GM21576 (cell line): Measurements from ENCODE around the gene KIF5C.

Experiments
- ATAC-seq: cut with Tn5 transposase; IDR thresholded peaks from one replicate; pipeline ENCODE4 v1.9.1; 2021; ENCODE audit warnings: mild to moderate bottlenecking, moderate library complexity; ENCODE audit not compliant: unreplicated experiment

Gene KIF5C

DNA sequence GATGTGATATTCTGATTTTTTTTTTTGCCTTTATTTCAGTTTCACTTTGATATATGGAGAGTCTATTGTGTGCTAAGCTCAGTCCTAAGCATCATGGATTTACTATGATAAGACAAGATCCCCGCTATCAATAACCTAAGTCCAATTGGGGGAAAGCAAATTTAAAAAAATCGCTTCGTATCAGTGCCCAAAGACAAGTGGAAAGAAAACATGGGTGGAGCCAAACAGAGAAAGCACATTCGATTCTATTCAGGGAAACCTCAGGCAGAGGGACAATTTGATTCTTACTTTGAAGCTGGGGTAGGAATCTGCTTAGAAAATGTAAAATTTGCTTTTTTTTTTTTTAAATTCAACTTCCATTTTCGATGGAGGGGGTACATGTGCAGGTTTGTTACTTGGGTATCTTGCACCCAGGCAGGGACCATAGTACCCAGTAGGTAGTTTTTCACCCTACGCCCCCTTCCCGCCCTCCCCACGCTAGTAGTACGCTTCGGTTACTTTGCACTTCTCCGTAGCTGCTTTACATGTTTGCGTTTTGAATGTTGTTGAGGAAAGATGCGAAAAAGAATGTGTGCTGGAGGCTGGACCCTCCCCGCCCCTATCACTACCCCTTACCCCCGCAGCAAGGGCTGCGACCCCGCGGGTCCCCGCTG lies 12.4 kb downstream of the KIF5C start:
- no peak for ATAC-seq

GRCh38 chr2:148888003-148888501 lies 13.0 kb downstream of the KIF5C start:
- ATAC-seq = no peak

GRCh38 chr2:148888986-148889385 lies 14.0 kb downstream of the KIF5C start:
- no peak for ATAC-seq

DNA sequence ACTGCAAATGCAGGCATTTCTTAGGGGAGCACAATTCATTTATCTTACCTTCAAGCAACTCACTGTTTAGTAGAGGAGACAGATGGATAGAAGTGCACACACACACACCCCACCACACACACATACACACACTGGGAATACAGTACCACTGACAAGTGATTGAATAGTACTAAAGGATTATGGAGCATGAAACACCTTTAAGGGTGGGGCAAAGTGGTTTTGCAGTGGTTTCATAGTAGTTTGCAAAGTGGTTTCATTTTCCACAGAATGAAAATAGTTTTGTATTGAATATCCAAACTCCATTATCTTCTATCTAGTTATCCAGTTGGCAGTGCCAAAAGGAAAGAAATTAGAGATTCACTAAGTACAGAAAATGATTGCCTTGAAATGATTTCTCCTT lies 18.9 kb downstream of the KIF5C start:
- no peak for ATAC-seq

DNA sequence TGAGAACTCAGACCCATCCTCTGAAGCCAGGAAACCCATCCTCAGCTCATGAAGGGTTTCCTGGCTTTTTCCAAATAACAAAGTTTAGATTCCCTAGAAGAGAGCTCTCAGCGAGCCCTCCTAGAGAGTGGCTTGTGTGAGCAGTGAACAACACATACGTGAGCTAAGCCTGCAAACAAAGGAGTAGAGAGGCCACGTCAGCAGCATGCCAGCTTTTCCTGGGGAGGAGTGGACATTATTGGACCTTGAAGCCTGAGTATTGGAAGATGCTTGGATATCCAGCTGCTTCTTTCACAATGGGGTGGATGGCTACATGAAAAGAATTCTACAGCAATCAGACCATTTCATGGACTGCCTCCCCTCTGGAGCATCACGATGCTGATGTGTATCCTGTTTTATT lies 21.1 kb downstream of the KIF5C start:
- no peak for ATAC-seq

DNA sequence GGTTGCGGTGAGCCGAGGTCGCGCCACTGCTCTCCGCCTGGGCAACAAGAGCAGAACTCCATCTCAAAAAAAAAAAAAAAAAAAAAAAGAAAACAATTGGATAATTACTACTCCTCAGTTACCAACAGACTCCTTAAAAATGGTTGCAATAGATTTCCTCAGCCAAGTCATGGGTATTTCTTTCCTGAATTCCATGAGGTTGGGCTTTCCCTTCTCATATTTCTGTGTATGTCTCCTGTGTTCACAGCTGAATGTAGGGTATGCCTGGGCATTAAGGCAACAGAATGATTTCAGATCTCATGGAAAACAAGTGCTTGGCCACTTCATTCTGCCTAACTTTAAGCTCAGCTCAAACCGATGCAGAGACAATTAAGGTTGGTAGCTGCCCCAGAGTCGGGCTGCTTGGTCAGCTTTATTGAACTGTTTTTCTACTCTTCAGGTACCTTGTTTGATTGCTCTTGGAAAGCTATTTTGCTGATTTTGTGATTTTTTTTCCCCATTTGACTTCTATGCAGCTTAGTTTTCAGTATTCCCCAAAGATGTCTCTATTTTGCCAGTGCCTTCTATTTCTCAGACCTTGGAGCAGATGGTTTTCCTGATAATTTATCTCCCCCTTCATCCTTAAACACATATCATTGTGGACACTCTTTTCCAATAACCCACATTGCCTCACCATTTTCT lies 24.8 kb downstream of the KIF5C start:
- no peak for ATAC-seq

DNA sequence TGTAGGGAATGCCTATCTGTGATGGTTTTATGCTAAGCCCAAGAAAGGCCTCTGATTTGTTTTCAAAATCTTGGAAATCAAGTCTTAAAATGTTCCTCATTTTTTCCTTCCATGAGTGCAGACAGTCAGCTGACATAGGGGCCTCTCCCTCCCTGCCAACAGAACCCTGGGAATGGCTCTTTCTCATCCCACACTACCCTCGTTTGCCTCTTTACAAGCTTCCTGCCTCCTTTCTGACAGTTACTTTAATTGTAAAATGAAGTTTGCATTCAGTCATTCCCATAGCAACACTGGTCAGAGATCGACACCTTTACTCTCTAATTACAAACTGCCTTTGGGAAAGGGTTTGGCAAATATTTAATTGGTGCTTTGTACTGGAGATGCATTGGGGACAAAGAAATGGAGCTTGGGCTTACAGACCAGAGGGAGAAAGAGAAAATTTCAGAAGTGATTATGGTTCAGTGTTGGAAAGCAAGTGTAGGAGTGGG lies 25.4 kb downstream of the KIF5C start:
- ATAC-seq = no peak

DNA sequence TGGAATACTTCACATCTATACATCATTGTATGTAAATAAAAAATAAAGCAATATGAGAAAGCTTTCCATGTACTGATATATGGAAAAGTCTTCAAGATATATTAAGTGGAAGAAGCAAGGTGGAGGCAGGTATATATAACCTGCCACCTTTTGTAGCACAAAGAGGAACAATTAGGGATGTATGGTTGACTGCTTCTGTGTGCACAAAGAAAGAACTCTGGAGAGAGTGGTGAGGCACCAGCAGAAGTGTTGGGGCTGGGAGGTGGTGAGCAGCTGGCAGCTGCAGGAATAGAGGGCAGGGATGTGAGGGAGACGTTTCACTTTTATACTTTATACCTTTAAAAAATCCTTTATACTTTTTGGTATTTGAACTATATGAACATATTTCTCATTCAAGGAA lies 26.1 kb downstream of the KIF5C start:
- ATAC-seq = no peak

- no peak for ATAC-seq
Observed at GRCh38 chr2:148902798-148903197, 27.8 kb downstream of the KIF5C start.

DNA sequence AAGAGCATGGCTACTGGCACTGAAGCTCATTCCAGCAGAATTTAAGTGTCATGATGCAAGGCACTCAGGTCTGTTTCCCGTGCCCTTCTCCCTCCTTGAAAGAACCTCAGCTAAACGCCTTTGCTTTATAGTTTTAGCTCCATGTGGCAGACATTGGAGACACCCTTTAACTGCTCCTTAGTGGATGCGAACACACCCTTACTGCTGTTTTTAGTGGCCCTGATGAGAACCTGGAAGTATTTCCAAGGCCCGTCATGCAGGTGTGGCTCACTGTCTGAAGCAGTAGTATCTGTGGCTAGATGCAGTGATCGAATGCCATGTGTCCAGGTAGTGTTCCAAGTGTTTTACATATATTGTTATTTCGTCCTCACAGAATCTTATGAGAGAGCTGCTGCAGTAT lies 28.3 kb downstream of the KIF5C start:
- no peak for ATAC-seq

GRCh38 chr2:148903979-148904378 lies 29.0 kb downstream of the KIF5C start:
- no peak for ATAC-seq

DNA sequence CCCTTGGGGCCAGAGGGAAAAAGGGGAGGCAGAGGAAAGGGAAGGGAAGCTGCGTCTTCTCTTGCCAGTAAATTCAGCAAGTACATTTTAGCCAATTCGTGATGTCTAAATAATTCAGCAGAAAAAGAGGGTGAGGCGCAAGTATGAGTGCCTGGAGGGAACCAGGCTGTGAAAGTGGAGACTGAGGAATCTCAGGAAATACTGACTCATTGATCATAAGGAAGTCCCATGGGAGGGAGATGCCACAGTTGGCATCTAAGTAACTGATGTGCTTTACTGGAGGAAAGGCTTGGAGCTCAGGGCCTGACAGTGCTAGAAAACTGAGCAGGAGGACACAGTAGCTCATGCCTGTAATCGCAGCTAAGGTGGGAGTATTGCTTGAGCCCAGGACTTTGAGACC lies 31.1 kb downstream of the KIF5C start:
- no peak for ATAC-seq

DNA sequence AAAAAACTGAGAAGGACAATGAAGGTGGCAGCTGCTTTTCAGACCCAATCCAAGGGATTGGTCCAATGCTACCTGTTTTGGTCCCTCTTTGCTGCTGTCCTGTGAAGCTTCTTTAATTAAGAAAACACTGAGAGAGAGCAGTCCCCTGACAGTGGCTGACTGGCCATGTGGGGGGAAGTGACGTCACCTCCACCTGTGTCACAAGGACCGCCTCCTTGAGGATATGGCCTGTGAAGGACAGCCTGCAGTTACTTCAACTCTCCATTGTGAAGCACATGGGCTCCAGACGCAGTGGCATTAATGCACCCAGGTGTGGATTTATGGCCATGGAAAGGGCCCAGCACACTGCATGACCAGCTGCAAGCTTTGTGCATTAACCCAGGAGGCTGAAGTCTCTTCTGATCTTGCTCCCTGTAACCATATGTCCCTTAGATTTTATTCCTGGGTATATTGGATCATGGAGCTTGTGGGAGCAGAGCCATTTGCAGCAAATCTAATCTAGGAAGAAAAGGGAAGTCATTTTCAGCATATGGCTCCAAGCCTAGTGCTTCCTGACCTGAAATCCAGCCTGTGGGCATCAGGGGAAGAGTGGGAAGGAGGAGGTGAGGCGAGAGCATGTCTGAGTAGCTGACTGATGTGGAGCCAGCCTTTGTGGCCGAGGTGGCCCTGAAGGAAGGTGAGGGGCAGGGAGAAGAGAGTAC lies 32.2 kb downstream of the KIF5C start:
- ATAC-seq = no peak

GRCh38 chr2:148909114-148909513 lies 34.1 kb downstream of the KIF5C start:
- ATAC-seq = no peak

GRCh38 chr2:148913061-148913460 lies 38.0 kb downstream of the KIF5C start:
- ATAC-seq = no peak

GRCh38 chr2:148913492-148913891 lies 38.5 kb downstream of the KIF5C start:
- no peak for ATAC-seq

DNA sequence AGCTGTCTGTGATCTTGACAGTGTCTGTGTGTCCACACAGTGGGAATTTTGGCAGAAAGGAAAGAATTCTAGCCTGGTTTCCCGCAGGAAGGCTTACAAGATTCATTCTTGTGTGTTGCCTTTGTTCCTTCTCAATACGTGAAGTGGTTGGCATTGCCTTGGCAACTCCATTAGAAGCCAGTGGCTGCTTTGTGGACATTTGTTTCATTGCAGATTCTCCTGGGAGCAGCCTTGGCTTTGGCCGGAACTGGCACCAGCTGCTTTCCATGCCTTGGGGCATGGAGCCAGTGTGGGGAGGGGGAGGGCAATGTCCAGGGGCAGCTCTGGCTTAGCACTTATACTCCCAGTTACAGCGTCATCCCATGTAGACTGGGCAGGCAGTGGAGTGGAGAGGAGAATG lies 39.4 kb downstream of the KIF5C start:
- no peak for ATAC-seq

GRCh38 chr2:148917431-148917830 lies 42.4 kb downstream of the KIF5C start:
- ATAC-seq = no peak

DNA sequence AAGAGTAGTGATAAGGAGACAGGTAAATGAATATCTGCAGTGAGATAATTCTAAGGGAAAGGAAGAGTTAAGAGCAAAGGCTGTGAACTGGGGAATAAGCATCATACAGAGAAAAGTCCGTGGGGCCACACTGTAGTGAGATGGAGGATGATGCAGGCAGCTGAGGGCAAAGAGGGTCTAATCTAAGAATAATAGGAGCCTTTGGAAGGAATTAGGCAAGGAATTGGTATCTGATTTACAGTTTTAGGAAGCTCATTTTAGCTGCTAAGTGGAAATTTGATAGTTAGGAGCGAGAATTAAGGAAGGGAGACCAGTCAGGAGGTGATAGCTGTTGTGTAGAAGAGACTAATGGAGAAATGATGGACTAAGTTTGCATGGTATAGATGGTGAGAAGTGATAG lies 43.5 kb downstream of the KIF5C start:
- no peak for ATAC-seq

DNA sequence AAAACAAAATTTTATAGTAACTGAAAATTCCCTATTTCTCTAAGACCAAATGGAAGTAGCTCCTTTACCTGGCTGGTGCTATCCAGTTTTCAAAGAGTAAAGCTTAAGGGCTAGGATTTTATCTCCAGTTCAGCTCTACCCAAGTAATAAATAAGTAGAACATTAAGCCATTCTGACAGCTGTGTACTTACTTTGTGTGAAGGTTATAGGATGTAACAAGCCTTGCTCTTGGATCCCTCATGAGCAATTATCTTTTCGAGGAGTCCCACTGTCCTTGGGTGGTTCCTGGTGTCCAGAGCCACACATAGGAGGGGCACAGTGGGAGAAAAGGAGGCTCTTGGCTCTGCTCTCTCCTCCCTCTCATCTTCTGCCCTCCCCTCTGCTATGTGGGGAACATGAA lies 45.5 kb downstream of the KIF5C start:
- ATAC-seq = no peak

DNA sequence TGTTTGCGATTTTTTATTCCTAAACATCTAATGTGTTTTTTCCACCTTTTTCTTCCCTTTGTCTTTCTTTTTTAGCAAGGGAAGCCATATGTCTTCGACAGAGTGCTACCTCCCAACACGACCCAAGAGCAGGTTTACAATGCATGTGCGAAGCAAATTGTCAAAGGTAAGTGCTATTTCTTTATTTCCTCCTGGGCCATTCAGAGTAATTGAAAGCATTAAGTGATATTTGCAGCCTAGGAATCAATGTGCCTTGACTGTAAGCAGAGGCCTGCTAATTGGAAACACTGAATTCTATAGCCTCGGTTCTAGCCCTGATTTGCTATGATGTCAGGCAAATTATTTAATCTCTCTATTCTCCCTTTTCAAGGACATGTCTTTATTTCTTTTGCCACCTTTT lies 47.0 kb downstream of the KIF5C start:
- no peak for ATAC-seq
